Stomach (tissue), 4 donors: ENCODE data around the gene ATG7.

Experiments
- CTCF ChIP-seq, 7 experiments: fragments of 450-650 bp in 4 of 7; fragments of 200-600 bp in 3 of 7; sonication (generic) in 3 of 7; IDR thresholded peaks; one replicate each; pipeline ENCODE4 v1.5.1; 2016 to 2019; ENCODE audit warnings: antibody characterized with exemption in 7 of 7, control low read depth in 2 of 7, mild to moderate bottlenecking in 1 of 7
- POLR2A ChIP-seq, 4 donors: fragments of 450-650 bp; IDR thresholded peaks; one replicate each; pipeline ENCODE4 v1.6.1; 2016; ENCODE audit warnings: antibody characterized with exemption in 4 of 4, control low read depth in 2 of 4, mild to moderate bottlenecking in 1 of 4, moderate library complexity in 1 of 4

- no peak for TF ChIP-seq POLR2A (IDR thresholded peaks at IDR 0.05)
- TF ChIP-seq CTCF (IDR thresholded peaks at IDR 0.05), result no peak
Measured at GRCh38 chr3:11382146-11382745, 110.0 kb downstream of the ATG7 start.
